ENCODE measurements around the gene PRRC2C. TPM values are rescaled to one million over a fixed set of nuclear protein-coding genes. Genes with fewer than 3 reads are reported as not detected.

Gene PRRC2C
- total RNA-seq, 4 donors from 2014 or later: 61.7 to 125 (median 94.9) TPM

DNA sequence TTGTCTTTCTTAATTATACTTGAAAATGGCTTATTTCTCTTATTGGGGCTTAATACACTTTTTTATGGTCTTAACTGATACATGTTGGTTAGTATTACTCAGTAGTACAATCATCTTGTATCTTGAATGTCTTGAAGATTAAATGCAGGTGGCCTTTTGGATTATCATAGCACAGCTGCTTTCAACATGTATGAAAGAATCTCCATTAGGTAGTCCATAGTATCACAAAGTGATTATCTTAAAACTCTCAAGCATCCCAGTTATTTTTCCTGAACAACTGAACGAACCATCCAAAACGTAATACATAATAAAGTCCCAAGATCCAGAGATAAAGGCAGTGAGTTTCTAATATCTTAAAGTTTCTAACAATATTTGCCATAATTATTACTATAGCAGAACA, 85.0 kb downstream of the PRRC2C start:
- no peak for DNase-seq
- Histone ChIP-seq H3K27ac (no peak overlapping the region), H3K27me3 (no peaks in the 10 kb centered on the region), H3K9me3 (no peaks in the 10 kb centered on the region), H3K36me3 (peaks cover 0 to 74% (median 25%) of the 10 kb centered on the region in 4 donors), H3K4me1 (no peaks in the 10 kb centered on the region), H3K4me3 (no peak overlapping the region)
- intact Hi-C loops (cut with DNase I; ENCODE audit: low total_unique reads): no loop called here
- TF ChIP-seq EP300 (IDR thresholded peaks at IDR 0.05; ENCODE audit: low read depth) (no peak), POLR2A (IDR thresholded peaks at IDR 0.05) (no peak), POLR2AphosphoS5 (IDR thresholded peaks at IDR 0.05) (no peak), CTCF (IDR thresholded peaks at IDR 0.05) (no peak)
- 82 to 88% methylated on average over 2 of the region's 2 CpGs for WGBS, 2 donors (ENCODE audit: low coverage in 1 of 2)
- in situ Hi-C loops (cut with MboI; ENCODE audit: low pct_ligation_motif_present in 1 of 4, low pct_unique_long_range_greater_than_20kb in 1 of 4, low sequenced_read_pairs in 3 of 4): no loop called here

DNA sequence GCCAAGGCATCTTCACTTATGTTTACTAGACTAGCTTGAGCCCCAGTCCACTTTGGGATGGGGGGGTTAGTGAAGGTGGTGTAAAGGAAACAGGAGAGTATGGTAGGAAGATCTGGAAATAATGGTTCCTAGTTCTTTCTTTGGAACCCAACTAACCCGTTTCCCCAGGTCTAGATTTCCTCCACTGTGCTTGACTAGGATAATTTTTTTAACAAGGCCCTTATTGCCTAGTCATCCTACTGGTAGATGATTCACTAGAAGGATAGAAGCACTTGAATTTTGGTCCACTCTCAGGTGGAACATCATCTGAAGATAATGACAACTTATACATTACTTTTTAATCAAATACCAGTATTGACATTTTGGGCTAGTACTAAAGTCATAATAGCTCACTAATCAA, 90.8 kb downstream of the PRRC2C start:
- no peaks in the 10 kb centered on the region for H3K4me1 ChIP-seq
- peaks cover 0 to 89% (median 26%) of the 10 kb centered on the region in 4 donors for H3K36me3 ChIP-seq
- DNase-seq: no peak
- intact Hi-C loops (cut with DNase I; ENCODE audit: low total_unique reads) (no loop called here), in situ Hi-C loops (cut with MboI; ENCODE audit: low pct_ligation_motif_present in 1 of 4, low pct_unique_long_range_greater_than_20kb in 1 of 4, low sequenced_read_pairs in 3 of 4) (no loop called here)
- TF ChIP-seq EP300 (IDR thresholded peaks at IDR 0.05; ENCODE audit: low read depth): no peak
- no peak for TF ChIP-seq POLR2AphosphoS5 (IDR thresholded peaks at IDR 0.05)
- TF ChIP-seq CTCF (IDR thresholded peaks at IDR 0.05): no peak
- no peak for TF ChIP-seq POLR2A (IDR thresholded peaks at IDR 0.05)
- H3K27ac ChIP-seq: no peak overlapping the region
- no peak overlapping the region for H3K4me3 ChIP-seq
- no peaks in the 10 kb centered on the region for H3K27me3 ChIP-seq
- WGBS, 2 donors (ENCODE audit: low coverage in 1 of 2): 88 to 90% methylated on average over 1 of the region's 1 CpG
- no peaks in the 10 kb centered on the region for H3K9me3 ChIP-seq

GRCh38 chr1:171581226-171581625, 95.9 kb downstream of the PRRC2C start:
- intact Hi-C loops (cut with DNase I; ENCODE audit: low total_unique reads) (no loop called here), in situ Hi-C loops (cut with MboI; ENCODE audit: low pct_ligation_motif_present in 1 of 4, low pct_unique_long_range_greater_than_20kb in 1 of 4, low sequenced_read_pairs in 3 of 4) (no loop called here)
- Histone ChIP-seq H3K27me3 (no peaks in the 10 kb centered on the region), H3K9me3 (no peaks in the 10 kb centered on the region), H3K36me3 (peaks cover 0 to 76% (median 25%) of the 10 kb centered on the region in 4 donors), H3K27ac (no peak overlapping the region), H3K4me3 (no peak overlapping the region), H3K4me1 (no peaks in the 10 kb centered on the region)
- no peak for DNase-seq
- TF ChIP-seq EP300 (IDR thresholded peaks at IDR 0.05; ENCODE audit: low read depth) (no peak), POLR2A (IDR thresholded peaks at IDR 0.05) (no peak), CTCF (IDR thresholded peaks at IDR 0.05) (no peak)
- WGBS, 2 donors (ENCODE audit: low coverage in 1 of 2): 84 to 91% methylated on average over 3 of the region's 3 CpGs

GRCh38 chr1:171581766-171582165, 96.4 kb downstream of the PRRC2C start:
- Histone ChIP-seq H3K36me3 (peaks cover 0 to 73% (median 23%) of the 10 kb centered on the region in 4 donors), H3K27ac (no peak overlapping the region), H3K27me3 (no peaks in the 10 kb centered on the region), H3K9me3 (no peaks in the 10 kb centered on the region), H3K4me3 (no peak overlapping the region), H3K4me1 (no peaks in the 10 kb centered on the region)
- intact Hi-C loops (cut with DNase I; ENCODE audit: low total_unique reads): no loop called here
- DNase-seq: no peak
- TF ChIP-seq POLR2A (IDR thresholded peaks at IDR 0.05) (no peak), EP300 (IDR thresholded peaks at IDR 0.05; ENCODE audit: low read depth) (no peak), POLR2AphosphoS5 (IDR thresholded peaks at IDR 0.05) (no peak), CTCF (IDR thresholded peaks at IDR 0.05) (no peak)
- in situ Hi-C loops (cut with MboI; ENCODE audit: low pct_ligation_motif_present in 1 of 4, low pct_unique_long_range_greater_than_20kb in 1 of 4, low sequenced_read_pairs in 3 of 4): no loop called here
